OCI-LY1 (cell line): Measurements from ENCODE around the gene NIBAN1.

Experiments used
- H2AFZ ChIP-seq: fragments of 200-600 bp; sonication (generic), shearing (Covaris generic); 2 replicates; pipeline ENCODE4 v1.6.0; 2014; ENCODE audit warnings: antibody characterized with exemption, mild to moderate bottlenecking, low read length
- H3F3A ChIP-seq: fragments of 200-600 bp; sonication (generic), shearing (Covaris generic); 2 replicates; pipeline ENCODE4 v1.6.0; 2014; ENCODE audit warnings: mild to moderate bottlenecking, antibody characterized with exemption, low read length, moderate library complexity; ENCODE audit not compliant: insufficient read depth
- H3K27ac ChIP-seq: fragments of 200-600 bp; sonication (generic); 2 replicates; pipeline ENCODE4 v1.5.1; 2014; ENCODE audit warnings: low read length, mixed run types, mild to moderate bottlenecking, low read depth; ENCODE audit not compliant: poor library complexity, severe bottlenecking
- H3K27me3 ChIP-seq: fragments of 200-600 bp; sonication (generic); 2 replicates; pipeline ENCODE4 v1.6.0; 2014; ENCODE audit warnings: antibody characterized with exemption, mild to moderate bottlenecking, low read length, moderate library complexity; ENCODE audit not compliant: insufficient read depth
- H3K36me3 ChIP-seq: fragments of 200-600 bp; sonication (generic); 2 replicates; pipeline ENCODE4 v1.6.1; 2014; ENCODE audit warnings: mild to moderate bottlenecking, antibody characterized with exemption, low read length, moderate library complexity, mixed read lengths; ENCODE audit not compliant: insufficient read depth
- H3K4me1 ChIP-seq: fragments of 200-600 bp; sonication (generic); 2 replicates; pipeline ENCODE4 v1.5.1; 2014; ENCODE audit warnings: mild to moderate bottlenecking, low read length, moderate library complexity; ENCODE audit not compliant: insufficient read depth, severe bottlenecking
- H3K4me2 ChIP-seq: fragments of 200-600 bp; sonication (generic), shearing (Covaris generic); 2 replicates; pipeline ENCODE4 v1.6.1; 2014; ENCODE audit warnings: low read length
- H3K4me3 ChIP-seq: fragments of 200-600 bp; sonication (generic); 2 replicates; pipeline ENCODE4 v1.5.1; 2014; ENCODE audit warnings: low read length, low read depth, mild to moderate bottlenecking, mixed read lengths; ENCODE audit not compliant: poor library complexity, severe bottlenecking
- H3K79me2 ChIP-seq: fragments of 200-600 bp; shearing (Covaris generic); 2 replicates; pipeline ENCODE4 v1.6.1; 2016; ENCODE audit warnings: mixed run types, low read length, mixed read lengths; ENCODE audit not compliant: insufficient read depth
- H3K9ac ChIP-seq: fragments of 200-600 bp; sonication (generic), shearing (Covaris generic); 2 replicates; pipeline ENCODE4 v1.6.1; 2014; ENCODE audit warnings: mild to moderate bottlenecking, low read length, mixed read lengths
- H3K9me2 ChIP-seq: fragments of 200-600 bp; sonication (generic), shearing (Covaris generic); 2 replicates; pipeline ENCODE4 v1.6.1; 2014; ENCODE audit warnings: low read depth, mild to moderate bottlenecking, low read length, mixed read lengths
- H3K9me3 ChIP-seq: fragments of 200-600 bp; shearing (Covaris generic); 2 replicates; pipeline ENCODE4 v1.6.1; 2014; ENCODE audit warnings: low read length, mixed read lengths
- H4K20me1 ChIP-seq: fragments of 200-600 bp; sonication (generic), shearing (Covaris generic); 2 replicates; pipeline ENCODE4 v1.6.0; 2016; ENCODE audit warnings: mild to moderate bottlenecking, low read length; ENCODE audit not compliant: insufficient read depth
- CTCF ChIP-seq: fragments of 200-600 bp; sonication (generic), shearing (Covaris generic); IDR thresholded peaks from 2 replicates; pipeline ENCODE4 v1.5.1; 2017; ENCODE audit warnings: mild to moderate bottlenecking, antibody characterized with exemption, low read length, moderate library complexity, mixed read lengths
- EZH2 ChIP-seq: fragments of 200-600 bp; sonication (generic), shearing (Covaris generic); IDR thresholded peaks from 2 replicates; pipeline ENCODE4 v1.8.0; 2017; ENCODE audit warnings: borderline replicate concordance, mixed run types, mild to moderate bottlenecking, antibody characterized with exemption, low read length, moderate library complexity, mixed read lengths

The NIBAN1 gene

GRCh38 chr1:184940694-184941409 is 33.5 kb downstream of the NIBAN1 start:
- Histone ChIP-seq H3K27me3 (no peaks in the 10 kb centered on the region), H3F3A (no peaks in the 10 kb centered on the region), H3K79me2 (no peaks in the 10 kb centered on the region), H3K9me2 (no peaks in the 10 kb centered on the region), H3K4me1 (no peaks in the 10 kb centered on the region), H3K36me3 (no peaks in the 10 kb centered on the region), H4K20me1 (no peaks in the 10 kb centered on the region), H3K4me3 (no peak overlapping the region), H3K9ac (no peak overlapping the region), H2AFZ (no peak overlapping the region), H3K9me3 (no peaks in the 10 kb centered on the region), H3K27ac (no peak overlapping the region), H3K4me2 (no peak overlapping the region)
- TF ChIP-seq CTCF (no peak), EZH2 (no peak)

- Histone ChIP-seq H3K9ac (no peak overlapping the region), H4K20me1 (no peaks in the 10 kb centered on the region), H2AFZ (no peak overlapping the region), H3K27me3 (no peaks in the 10 kb centered on the region), H3K4me2 (no peak overlapping the region), H3K79me2 (no peaks in the 10 kb centered on the region), H3F3A (no peaks in the 10 kb centered on the region), H3K9me3 (no peaks in the 10 kb centered on the region), H3K4me1 (no peaks in the 10 kb centered on the region), H3K9me2 (no peaks in the 10 kb centered on the region), H3K36me3 (no peaks in the 10 kb centered on the region), H3K4me3 (no peak overlapping the region), H3K27ac (no peak overlapping the region)
- TF ChIP-seq CTCF (no peak), EZH2 (no peak)
Measured at GRCh38 chr1:184940226-184940625, 34.1 kb downstream of the NIBAN1 start.

GRCh38 chr1:184937729-184938128 is 36.6 kb downstream of the NIBAN1 start:
- TF ChIP-seq EZH2 (no peak), CTCF (no peak)
- Histone ChIP-seq H3K36me3 (no peaks in the 10 kb centered on the region), H3K4me3 (no peak overlapping the region), H3K4me1 (no peaks in the 10 kb centered on the region), H3K9me3 (no peaks in the 10 kb centered on the region), H3K79me2 (no peaks in the 10 kb centered on the region), H3K9me2 (no peaks in the 10 kb centered on the region), H4K20me1 (no peaks in the 10 kb centered on the region), H3K27ac (no peak overlapping the region), H3K9ac (no peak overlapping the region), H3F3A (no peaks in the 10 kb centered on the region), H3K4me2 (no peak overlapping the region), H3K27me3 (no peaks in the 10 kb centered on the region), H2AFZ (no peak overlapping the region)
